Eye (tissue), 1 donor: ENCODE results near the gene PBX1.

Source experiments
- DNase-seq: peaks from one replicate; pipeline ENCODE4 v3.0.0-alpha.2; 2015

The PBX1 gene

DNA sequence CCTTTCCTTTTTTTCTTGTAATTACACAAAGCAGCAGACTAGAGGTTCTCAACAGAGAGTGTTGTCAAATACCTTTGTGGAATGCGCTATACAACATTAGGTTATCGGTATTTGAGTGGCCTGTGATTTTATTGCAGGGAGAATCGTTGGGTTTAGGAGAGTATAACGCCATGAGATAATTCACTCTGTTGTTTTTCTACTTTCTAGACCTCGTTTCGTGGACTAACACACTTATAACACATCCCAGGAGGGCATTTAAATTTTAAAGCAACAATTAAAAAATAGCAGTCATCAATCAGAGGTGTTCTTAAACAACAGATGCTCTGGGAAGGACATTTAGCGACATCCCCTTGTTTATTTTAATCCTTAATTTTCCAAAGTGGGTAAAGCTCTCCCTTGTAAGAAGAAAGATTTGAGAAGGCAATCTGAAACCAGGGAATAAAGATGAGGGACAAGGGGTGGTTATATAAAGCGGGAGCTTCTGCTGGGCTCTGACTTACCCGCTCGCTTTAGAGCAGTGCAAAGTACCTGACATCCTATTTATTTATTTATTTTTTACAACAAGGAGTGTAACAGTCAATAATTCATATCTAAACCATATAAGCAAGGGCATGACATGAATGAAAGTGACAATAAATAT is 4.9 kb downstream of the PBX1 start:
- peak; percentile 55 for DNase-seq

DNA sequence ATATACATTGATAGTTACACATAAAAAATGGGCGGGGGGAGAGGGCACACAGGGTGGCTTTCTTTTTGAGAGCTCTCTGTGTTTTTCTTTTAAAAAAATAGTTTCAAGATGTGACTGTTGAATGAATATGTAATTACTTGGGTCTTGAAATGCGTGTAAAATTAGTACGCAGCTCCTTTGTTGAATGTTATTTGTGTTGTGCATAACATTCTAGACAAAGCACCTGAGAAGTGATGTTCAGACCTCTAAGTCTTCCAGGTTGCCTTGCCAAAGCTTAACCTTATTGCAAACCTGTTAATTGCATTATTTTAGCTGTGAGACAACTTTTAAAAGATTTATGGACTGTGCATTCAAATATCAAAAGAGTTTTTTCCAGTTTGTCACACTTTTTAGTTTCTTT is 5.4 kb downstream of the PBX1 start:
- no peak for DNase-seq

DNA sequence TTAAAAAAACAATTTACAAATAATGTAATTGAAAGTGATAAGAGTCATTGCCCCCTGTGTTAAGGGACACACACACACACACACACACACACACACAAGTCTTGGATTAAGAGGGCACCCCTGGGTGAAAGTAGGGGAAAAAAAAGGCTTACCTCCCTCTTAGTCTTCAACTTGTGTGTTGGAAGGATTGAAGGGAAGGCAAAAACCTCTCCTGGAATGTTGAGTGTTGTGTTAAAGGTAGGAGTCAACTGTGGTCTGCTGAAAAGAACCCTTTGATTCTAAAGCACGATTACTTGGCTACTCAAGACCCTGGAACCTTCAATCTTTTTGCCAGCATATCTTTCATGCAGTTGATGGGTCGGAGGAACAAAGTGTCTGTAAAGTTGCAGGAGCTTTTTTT is 6.4 kb downstream of the PBX1 start:
- no peak for DNase-seq

DNA sequence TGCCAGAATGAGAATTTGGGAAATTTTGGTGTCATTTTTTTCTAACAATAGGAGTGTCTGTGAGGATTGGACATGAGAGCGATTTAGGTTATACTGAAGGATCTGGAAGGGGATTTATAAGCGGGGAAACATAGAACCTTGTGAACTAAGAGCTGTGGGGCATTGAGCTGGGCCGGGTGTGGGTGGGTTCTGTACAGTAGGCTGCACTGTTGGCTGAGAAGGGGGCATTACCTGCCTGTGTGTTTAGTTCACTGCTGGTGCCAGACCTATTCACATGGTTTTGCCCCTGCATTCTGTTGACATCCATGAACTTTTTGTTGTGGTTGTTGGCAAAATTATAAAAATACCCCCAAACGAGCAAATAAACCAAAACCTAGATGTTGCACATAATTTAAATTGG is 8.8 kb downstream of the PBX1 start:
- no peak for DNase-seq

DNA sequence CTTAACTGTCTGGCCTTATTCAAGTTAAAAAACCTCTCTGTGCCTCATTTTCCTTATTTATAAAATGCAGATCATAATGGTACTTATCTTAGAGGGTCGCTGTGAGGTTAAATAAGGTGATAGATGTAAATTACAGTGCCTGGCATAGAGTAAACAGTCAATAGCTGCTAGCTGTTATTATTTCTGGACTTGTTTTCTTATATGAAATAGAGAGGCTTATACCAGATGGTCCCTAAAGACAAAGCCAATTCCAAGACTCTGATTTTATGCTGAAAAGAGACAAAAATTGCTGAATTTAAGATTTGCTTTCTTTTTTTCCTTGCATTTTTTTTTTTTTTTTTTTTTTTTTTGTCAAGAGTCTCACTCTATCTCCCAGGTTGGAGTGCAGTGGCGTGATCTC is 10.3 kb downstream of the PBX1 start:
- DNase-seq: no peak

DNA sequence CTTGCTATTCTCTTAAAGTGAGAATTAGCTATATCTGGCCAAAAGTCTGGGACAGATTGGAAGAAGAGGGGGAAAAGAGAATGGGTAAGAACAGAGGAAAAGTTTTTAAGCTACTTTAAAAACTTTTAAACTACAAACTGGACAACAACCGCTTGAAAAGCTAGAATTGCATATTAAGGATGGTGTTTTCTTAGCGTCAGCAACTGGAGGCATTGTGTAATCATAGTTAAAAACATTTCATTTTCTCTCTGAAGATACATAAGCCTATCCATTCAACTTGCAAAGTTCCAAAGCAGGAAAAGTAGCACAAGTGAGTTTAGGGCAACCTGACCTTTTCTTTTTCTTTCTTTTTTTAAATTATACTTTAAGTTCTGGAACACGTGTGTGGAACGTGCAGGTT is 10.9 kb downstream of the PBX1 start:
- DNase-seq: no peak

DNA sequence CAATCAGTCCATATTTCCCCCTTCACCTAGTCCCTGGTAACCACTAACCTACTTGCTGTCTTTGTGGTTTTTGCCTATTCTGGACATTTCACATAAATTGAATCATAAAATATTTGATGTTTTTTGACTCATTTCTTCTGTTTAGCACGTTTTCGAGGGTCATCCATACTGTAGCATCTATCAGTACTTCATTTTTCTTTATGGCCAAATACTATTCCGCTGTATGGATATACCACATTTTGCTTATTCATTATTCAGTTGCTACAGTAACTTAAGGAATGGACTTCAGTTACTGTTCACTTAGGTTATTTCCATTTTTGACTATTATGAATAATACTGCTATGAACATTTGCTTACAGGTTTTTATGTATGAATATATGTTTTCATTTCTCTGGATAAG is 12.3 kb downstream of the PBX1 start:
- no peak for DNase-seq

DNA sequence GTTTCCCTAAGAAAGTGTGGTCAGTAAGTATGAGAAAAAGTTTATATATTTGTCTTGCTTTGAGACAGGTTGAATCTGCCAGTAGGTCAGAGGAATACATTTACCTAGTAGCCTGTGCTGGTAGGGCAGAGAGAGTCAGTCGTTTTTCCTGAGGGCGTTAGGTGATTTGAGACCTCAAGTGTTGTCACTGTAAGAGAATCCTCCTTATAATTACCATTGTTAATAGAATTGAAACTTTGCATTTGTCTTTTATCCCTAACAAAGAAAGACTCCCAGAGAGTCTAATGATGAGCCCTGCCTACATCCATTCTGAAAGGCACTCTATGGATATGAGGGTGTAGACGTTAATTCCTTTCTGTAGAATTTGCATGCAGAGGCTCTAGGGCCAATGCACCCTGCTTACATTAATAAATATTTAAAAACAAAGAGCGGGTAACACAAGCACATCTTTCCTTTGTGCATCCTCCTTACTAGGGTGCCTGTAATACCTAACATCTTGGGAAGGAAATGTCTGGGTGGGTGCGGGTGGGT is 16.4 kb downstream of the PBX1 start:
- peak; percentile 37 for DNase-seq

DNA sequence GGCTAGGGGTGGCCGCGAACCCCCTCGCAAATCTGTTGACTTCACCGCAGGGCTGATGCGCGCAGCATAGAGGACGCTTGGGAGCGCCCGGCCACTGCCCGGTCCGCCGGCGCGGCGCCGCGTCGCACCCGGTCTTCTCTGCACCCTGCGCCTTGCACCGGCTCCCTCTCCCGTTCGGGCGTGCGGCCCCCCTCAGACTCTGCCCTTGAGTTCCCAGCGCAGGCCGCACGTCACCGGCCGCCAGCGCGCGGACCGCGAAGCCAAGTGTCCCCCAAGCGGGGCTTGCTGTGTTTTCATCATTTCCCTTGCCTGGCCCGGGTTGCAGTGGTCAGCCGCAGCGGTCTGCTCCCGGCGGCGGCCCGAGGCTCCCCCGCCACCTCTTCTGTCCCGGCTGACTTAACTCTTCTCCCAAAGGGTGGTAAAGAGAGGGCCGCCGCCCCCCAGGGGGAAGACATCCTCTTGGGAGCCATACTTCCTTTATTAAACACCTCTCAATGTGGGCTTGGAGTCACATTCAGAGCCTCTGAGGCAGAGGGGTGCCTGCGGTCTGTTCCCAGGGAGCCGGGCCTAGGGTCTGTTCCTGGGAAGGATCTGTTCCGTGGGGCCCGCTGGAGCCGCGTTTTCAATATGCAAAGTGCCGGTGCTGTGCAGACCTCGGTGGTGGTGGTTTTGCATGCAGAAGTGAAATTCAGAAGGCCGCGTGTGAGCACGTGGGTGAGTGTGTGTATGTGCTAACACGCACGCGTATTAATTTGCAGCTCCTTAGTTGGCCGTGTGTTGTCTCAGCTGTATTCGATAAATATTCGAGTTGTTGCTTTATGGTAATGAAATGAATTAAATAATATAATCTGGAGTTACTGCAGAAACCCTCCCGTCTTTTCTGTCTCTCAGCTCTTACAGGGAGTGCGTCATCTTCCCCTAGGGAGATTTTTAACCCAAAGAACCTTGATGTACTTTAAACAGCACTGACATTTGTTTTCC is 17.6 kb downstream of the PBX1 start:
- DNase-seq: peak; percentile 80

DNA sequence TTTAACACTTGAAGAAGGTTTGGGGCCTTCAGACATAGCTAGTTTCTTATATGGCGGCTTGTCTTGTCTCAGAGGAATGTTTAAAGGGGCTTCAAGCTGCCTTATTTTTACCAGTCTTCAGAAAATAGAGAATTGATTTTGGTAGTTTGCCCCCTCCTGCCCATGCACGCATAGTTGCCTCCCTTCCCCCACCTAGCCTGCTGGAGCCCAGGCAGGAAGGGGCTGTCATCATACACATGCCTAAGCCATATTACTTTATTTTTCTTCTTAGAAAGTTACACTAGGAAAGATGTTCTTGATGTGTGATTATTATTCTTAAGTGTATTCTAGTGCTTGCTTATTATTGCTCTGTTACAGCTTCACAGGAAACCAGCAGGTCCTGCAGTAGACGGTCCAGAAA is 18.3 kb downstream of the PBX1 start:
- DNase-seq: no peak

DNA sequence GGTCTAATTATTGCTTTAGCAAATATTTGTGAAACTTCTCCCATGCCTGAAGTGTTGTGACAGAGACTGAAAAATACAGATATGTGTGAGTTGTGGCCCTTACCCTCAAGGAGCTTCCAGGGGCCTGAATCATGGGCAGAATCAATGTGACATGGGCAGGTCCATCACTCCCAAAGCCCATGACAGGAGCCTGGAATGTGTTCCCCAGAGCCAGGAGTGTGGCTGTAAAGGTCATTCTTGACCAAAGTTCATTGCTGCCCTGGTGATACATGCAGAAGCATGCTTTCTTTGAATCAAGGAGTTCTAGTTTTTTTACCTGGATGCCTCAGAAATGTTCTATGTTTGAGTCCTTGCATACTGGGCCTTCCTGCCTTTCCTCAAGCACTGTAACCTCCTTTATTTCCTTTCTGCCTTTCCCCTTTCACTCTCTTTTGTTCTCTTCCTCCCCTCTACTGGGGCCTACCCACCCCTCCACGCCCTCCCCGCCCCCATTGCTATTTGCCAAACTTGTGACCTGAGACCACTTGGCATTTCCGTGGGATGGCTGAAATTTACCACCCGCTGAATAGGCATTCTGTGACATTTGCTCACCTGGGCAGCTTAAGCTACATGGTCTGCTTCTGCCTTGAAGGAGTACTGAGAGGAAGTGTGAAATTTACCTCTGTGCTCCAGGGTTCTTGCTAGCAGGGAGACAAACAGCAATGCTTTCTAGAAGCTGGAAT is 19.7 kb downstream of the PBX1 start:
- DNase-seq: no peak

DNA sequence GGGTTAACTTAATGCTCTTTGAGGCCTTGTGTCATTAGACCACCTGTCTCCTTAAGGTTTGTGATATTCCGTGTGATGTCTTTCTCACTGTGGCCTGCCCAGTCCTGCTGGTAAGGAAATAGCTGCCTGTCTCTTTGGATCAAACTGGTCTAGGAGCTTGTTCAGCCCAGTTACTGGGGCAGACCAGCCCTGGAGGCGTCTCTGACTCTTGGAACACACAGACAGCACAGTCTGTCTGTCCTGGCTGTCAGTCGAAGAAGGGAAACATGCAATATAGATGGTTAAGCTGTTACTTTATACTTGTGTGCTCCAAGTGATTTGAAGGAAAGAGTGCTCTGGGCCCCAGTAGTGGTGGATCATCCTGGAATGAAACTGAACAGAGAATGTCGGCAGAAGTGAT is 20.4 kb downstream of the PBX1 start:
- DNase-seq: peak; percentile 16

DNA sequence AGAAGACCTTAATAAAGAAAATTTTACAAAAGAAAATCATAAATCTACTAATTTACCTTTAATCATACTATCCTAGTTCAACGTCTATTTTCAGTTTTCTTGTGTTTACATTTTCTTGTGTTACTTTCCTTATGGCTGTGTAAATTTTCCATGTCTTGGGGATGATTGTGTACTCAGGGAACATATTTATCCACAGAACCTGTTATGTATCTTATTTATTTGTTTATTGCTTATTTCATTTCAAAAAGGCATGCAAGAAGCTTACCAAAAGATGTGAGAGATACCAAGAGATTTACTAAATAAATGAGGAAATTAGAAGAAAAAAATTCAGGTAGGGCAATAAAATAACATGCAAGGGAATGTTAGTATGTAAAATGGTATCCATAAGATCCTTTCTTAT is 22.8 kb downstream of the PBX1 start:
- DNase-seq: no peak

DNA sequence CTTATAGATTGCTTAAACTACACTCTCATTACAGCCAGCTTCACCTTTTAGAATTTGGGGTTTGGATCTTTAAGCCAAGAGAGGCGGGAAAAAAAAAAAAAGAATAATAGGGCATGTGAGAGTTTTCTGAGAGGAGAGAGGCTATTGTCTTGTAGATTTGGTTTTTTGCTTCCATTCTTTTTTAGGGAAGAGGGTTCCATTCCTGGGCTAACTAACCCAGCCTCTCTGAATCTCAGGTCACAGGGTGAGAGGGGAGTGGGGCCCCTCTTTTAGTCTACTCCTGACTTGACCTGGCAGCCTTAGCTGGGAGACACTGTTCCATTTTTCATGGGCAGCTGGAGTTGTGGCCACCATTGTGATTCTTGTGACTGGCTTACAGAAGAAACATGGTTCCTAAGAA is 24.2 kb downstream of the PBX1 start:
- no peak for DNase-seq

DNA sequence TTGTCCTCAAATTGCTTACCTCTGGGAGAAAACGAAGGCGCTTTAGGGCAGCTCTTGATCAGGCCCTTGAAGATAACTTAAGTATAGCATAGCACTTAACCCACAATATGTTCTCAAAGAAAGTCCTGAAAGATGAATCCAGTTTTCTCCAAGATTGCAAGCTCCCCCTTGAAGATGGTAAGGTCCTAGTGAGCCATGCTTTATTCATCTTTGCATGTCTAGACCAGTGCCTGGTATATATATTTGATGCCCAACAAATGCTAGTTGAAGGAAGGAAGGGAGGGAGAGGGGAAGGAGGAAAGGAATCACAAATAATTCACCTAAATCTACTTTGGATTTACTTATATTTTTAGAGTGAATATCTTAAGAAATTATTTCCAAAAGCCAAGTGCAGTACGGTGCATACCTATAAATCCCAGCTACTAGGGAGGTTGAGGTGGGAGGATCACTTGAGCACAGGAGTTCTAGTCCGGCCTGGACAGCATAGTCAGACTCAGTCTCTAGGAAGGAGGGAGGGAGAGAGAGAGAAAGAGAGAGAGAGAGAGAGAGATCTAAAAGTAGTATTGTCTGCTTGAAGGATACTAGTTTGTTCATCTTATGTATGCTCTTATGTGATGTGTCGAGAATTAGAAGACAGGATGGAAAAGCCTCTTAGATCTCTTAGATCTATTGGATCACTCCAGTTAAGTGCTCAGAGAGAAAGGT is 25.0 kb downstream of the PBX1 start:
- no peak for DNase-seq

DNA sequence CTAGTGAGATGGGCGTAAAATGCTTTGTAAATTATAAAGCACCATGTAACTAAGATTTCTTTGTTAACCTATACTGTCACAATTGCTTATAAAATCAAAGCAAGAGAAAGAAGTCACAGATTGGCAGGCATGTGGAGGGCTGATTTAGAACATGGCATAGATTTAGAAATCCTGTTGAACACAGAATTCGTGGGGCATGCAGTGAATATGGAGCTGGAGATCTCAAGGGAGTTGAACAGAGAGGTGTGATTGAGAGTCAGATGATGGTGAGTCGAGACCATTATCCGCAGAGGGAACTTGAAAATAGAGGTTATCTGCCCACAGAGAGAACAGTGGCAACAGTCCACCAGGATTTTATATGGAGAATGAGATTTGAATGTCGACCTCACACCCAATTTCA is 27.6 kb downstream of the PBX1 start:
- no peak for DNase-seq

DNA sequence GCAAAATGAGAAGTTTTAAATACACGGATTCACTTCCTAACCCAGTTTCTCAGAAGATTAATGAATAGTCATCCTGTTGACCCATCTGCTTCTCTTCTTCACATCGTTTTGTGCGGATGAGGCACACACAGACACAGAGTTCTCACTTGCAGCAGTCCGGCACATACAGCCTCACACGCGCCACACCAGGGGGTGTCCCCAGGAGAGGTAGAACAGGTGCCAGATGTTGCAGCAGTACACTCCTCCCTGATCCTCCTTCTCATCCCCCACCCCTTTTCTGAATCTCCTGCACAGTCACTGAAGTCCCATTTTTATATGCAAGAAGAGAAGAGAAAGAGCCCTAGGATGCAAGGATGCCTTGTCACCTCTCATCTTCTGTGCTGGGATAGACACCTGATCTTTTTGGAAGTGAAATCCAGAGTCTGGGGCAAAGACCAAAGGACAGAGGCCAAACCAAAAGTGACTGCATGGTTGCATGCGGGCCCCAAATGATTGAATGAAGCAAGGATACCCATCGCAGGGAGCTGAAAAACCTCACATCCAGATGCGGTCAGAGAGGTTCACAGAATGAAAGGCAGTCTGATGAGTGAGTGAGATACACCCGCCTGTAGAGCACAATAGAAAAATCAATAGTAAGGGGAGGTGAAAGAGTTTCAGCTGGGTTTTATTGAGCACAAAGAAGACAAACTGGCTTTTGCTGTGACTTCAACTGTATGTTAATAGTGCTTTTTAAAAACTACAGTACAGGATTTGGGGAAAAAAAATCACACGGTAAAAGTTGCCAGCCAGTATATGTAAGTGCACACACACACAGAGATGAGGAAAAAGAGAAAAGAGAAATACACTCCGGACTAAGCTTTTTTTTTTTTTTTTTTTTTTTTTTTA is 28.9 kb downstream of the PBX1 start:
- DNase-seq: peak; percentile 73

DNA sequence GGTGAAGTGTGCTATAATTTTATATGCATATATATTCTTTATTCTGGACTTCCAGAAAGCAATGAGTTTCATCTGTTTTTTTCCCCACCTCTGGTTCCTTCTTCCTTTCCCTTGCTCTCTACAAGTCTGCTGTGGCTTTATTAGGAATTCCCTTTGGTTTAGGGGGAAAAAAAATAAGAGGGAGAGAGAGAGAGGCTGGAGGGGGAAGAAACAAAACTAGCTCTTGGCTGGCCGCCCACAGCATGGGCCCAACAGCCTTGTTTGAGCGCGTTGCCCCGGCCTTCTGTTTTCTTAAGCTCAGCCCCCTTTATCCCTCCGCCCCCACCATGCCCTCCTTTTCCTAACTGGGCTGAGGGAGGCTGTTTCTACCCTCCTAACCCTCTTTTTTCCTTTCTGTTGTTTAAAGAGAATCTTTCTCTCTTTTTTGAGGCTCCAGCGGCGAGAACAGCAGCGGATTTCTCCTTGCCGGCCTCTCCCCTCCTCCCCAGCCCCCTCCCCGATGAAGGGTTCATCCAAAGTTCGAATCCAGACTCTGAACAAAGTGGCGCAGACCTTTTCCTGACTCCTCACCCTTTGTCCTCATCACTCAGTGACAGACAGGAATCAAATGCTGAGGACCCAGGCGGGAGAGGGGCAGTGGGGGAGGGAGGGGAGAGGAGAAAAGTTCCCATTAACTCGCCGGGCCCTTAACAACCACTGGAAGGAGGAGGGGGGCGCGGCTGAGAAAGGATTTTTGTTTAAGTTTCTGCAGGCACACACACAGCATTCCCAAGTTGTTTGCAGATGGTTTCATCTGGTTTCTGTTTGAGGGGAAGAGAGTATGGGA is 29.7 kb downstream of the PBX1 start:
- peak; percentile 95 for DNase-seq

DNA sequence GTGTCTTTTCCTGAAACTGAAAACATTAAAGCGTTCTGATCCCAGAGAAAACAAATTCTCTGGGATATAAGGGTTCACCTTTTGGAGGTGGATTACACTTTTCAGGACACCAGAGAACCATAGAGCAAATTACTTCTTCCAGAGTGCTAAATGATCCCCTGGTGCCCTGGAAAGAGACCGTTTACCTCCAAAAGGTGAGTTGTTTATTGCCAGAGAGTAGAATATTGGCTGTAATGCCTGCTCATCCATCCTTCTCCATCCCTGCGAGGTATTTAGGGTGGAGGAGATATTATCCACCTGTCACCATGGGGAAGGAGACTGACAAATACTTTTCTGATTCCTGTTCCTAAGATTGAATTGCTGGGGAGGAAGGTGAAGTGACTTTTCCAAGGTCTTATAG is 30.4 kb downstream of the PBX1 start:
- no peak for DNase-seq

DNA sequence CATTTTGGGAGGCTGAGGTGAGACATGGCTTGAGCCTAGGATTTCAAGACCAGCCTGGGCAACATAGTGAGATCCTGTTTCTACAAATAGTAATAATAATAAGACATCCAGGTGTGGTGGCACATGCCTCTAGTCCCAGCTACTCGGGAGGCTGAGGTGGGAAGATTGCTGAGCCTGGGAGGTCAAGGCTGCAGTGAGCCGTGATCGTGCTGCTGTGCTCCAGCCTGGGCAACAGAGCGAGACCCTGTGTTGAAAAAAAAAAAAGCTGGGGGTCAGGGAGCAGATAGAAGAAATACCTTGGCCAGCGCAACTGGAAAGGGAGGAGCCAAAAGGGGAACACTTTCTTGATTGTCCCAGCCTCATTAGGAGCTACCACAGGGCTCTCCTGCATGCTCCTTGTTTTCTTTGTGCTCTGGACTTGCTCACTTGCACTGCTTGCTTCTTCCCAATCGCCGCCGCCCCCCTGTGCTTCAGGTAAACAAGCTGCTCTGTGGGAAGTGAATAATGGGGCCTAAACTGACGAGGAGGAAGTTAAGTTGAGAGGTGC is 31.1 kb downstream of the PBX1 start:
- no peak for DNase-seq

DNA sequence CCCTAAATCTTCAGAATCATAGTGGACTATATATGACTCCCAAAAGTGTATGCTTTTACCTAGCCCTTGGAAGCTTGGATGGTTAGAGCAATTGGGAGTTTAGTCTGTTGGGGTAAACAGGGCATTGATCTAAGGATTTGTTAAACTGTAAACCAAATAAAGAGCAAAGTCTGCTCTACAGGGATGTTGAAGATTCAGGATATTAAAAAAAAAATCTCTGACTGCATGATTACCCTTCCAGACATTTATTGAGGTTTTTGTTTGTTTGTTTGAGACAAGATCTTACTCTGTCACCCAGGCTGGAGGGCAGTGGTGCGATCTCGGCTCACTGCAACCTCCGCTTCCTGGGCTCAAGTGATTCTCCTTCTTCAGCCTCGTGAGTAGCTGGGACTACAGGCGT is 31.6 kb downstream of the PBX1 start:
- no peak for DNase-seq
